HG02759 (cell line): Measurements from ENCODE around the gene GKAP1.
"Not testable (repeated sequence)": the region's sequence is repeated elsewhere in the genome, so short reads cannot be mapped to it uniquely, and the experiment has no call there.

Source experiments
- ATAC-seq: cut with Tn5 transposase; IDR thresholded peaks from one replicate; pipeline ENCODE4 v1.9.1; 2021; ENCODE audit warnings: mild to moderate bottlenecking, moderate library complexity; ENCODE audit not compliant: unreplicated experiment

Gene GKAP1

GRCh38 chr9:83817356-83818278 lies at the start of gene GKAP1:
Gene GKAP1, minus strand, starts transcription at chr9:83817769. Its CDS starts 11,252 bp downstream, at chr9:83806517.
- ATAC-seq: peak; percentile 84

GRCh38 chr9:83849895-83850294 lies 32.3 kb upstream of the GKAP1 start:
- not testable (repeated sequence) for ATAC-seq

- ATAC-seq: not testable (repeated sequence)
Measured at GRCh38 chr9:83837070-83837643, 19.6 kb upstream of the GKAP1 start.

- not testable (repeated sequence) for ATAC-seq
Measured at GRCh38 chr9:83830426-83831071, 13.0 kb upstream of the GKAP1 start.

- not testable (repeated sequence) for ATAC-seq
Measured at GRCh38 chr9:83824986-83825623, 7.5 kb upstream of the GKAP1 start.

- ATAC-seq: not testable (repeated sequence)
Measured at GRCh38 chr9:83817011-83817355, 586 bp downstream of the GKAP1 start.

- not testable (repeated sequence) for ATAC-seq
Measured at GRCh38 chr9:83815120-83815519, 2.4 kb downstream of the GKAP1 start.

GRCh38 chr9:83809213-83809612 lies 8.4 kb downstream of the GKAP1 start:
- ATAC-seq: not testable (repeated sequence)

- not testable (repeated sequence) for ATAC-seq
Measured at GRCh38 chr9:83804454-83804853, 13.1 kb downstream of the GKAP1 start.

GRCh38 chr9:83803941-83804340 lies 13.6 kb downstream of the GKAP1 start:
- ATAC-seq: not testable (repeated sequence)

GRCh38 chr9:83800236-83801033 lies 17.1 kb downstream of the GKAP1 start:
- no peak for ATAC-seq

- no peak for ATAC-seq
Measured at GRCh38 chr9:83794051-83794450, 23.5 kb downstream of the GKAP1 start.

- ATAC-seq: no peak
Measured at GRCh38 chr9:83792746-83793145, 24.8 kb downstream of the GKAP1 start.

- no peak for ATAC-seq
Measured at GRCh38 chr9:83778164-83778563, 39.4 kb downstream of the GKAP1 start.

GRCh38 chr9:83775932-83776331 lies 41.6 kb downstream of the GKAP1 start:
- no peak for ATAC-seq

- ATAC-seq: no peak
Measured at GRCh38 chr9:83772860-83773259, 44.7 kb downstream of the GKAP1 start.

- no peak for ATAC-seq
Measured at GRCh38 chr9:83765376-83765775, 52.2 kb downstream of the GKAP1 start.

- peak; percentile 82 for ATAC-seq
Measured at GRCh38 chr9:83754383-83754977, 63.1 kb downstream of the GKAP1 start.

GRCh38 chr9:83749706-83750105 lies 67.9 kb downstream of the GKAP1 start:
- ATAC-seq: no peak

GRCh38 chr9:83744206-83744605 lies 73.4 kb downstream of the GKAP1 start:
- ATAC-seq: no peak
